ENCODE measurements around the gene ITGA7. TPM values are rescaled to one million over a fixed set of nuclear protein-coding genes. Genes with fewer than 3 reads are reported as not detected.

Gene ITGA7
- polyA plus RNA-seq, 1 of the 3 experiments (the other 2 are of a cell fraction) = 19.7 TPM

DNA sequence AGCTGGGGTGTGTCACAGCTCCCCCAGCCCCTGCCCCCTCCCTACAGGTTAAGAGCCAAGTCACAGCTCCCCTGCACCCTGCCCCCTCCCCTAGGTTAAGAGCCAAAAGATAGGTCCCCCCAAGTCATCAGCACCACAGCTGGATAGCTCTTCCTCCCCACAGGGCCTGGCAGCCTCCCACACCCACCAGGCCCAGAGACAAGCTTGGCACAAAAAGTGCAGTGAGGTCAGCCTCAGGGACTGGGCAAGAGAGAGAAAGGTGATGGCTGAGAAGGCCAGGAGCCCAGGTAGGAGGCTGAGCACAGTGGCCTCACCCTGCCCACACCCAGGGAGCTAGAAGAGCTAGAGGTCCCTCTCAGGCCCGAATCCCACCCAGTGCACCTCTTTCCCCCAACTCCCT lies 8.7 kb downstream of the ITGA7 start:
- H3K79me2 ChIP-seq (ENCODE audit: insufficient read depth) = no peaks in the 10 kb centered on the region
- no peaks in the 10 kb centered on the region for H3K9me3 ChIP-seq
- H3K9ac ChIP-seq = no peak overlapping the region
- 20% methylated on average over 1 of the region's 1 CpG for whole genome bisulfite sequencing (ENCODE audit: low lambda C conversion rate)
- H3F3A ChIP-seq (replicated peaks; ENCODE audit: insufficient read depth) = no peaks in the 10 kb centered on the region
- H3K4me1 ChIP-seq (ENCODE audit: control insufficient read depth in 1 of 2, insufficient read depth in 2 of 2, low read depth in 1 of 2, low read length in 1 of 2) = peaks cover 0 to 3% of the 10 kb centered on the region in 2 experiments; a peak in 1 of 4 replicates
- POLR2A ChIA-PET = no interaction called here
- no peaks in the 10 kb centered on the region for H3K9me2 ChIP-seq
- H3K4me3 ChIP-seq (ENCODE audit: low read depth in 2 of 2, low read length in 1 of 2) = no peak overlapping the region
- H4K20me1 ChIP-seq (ENCODE audit: insufficient read depth) = no peaks in the 10 kb centered on the region
- TF ChIP-seq GATA2 (CRISPR knock-in tag; IDR thresholded peaks at IDR 0.05) = no peak
- TF ChIP-seq, protein P1, sequence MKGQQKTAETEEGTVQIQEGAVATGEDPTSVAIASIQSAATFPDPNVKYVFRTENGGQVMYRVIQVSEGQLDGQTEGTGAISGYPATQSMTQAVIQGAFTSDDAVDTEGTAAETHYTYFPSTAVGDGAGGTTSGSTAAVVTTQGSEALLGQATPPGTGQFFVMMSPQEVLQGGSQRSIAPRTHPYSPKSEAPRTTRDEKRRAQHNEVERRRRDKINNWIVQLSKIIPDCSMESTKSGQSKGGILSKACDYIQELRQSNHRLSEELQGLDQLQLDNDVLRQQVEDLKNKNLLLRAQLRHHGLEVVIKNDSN (IDR thresholded peaks at IDR 0.05; ENCODE audit: borderline replicate concordance, low read depth) = no peak
- TF ChIP-seq, protein P2, sequence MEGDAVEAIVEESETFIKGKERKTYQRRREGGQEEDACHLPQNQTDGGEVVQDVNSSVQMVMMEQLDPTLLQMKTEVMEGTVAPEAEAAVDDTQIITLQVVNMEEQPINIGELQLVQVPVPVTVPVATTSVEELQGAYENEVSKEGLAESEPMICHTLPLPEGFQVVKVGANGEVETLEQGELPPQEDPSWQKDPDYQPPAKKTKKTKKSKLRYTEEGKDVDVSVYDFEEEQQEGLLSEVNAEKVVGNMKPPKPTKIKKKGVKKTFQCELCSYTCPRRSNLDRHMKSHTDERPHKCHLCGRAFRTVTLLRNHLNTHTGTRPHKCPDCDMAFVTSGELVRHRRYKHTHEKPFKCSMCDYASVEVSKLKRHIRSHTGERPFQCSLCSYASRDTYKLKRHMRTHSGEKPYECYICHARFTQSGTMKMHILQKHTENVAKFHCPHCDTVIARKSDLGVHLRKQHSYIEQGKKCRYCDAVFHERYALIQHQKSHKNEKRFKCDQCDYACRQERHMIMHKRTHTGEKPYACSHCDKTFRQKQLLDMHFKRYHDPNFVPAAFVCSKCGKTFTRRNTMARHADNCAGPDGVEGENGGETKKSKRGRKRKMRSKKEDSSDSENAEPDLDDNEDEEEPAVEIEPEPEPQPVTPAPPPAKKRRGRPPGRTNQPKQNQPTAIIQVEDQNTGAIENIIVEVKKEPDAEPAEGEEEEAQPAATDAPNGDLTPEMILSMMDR (IDR thresholded peaks at IDR 0.05) = no peak
- no peak for TF ChIP-seq RXRA (IDR thresholded peaks at IDR 0.05; ENCODE audit: borderline replicate concordance, low read depth)
- no peak for TF ChIP-seq EZH2phosphoT487 (IDR thresholded peaks at IDR 0.05; ENCODE audit: borderline replicate concordance, low read depth)
- TF ChIP-seq FOXJ3 (CRISPR knock-in tag; IDR thresholded peaks at IDR 0.05) = no peak
- no peak for TF ChIP-seq RAD21 (IDR thresholded peaks at IDR 0.05; ENCODE audit: low read length)
- TF ChIP-seq GABPA (IDR thresholded peaks at IDR 0.05; ENCODE audit: low read depth) = no peak
- DNase-seq = no peak
- H2AFZ ChIP-seq (ENCODE audit: low read depth) = no peak overlapping the region
- no peak overlapping the region for H3K27ac ChIP-seq (ENCODE audit: low read depth in 2 of 2, low read length in 1 of 2)
- no peaks in the 10 kb centered on the region for H3K36me3 ChIP-seq (replicated peaks in 1 of 2; ENCODE audit: control insufficient read depth in 1 of 2, insufficient read depth in 2 of 2, low read length in 1 of 2)
- no peaks in the 10 kb centered on the region for H3K27me3 ChIP-seq (ENCODE audit: insufficient read depth)
- H3K4me2 ChIP-seq = no peak overlapping the region
- CTCF ChIA-PET = interaction anchor here (1.2 to 2.0 kb wide), 2 partner anchors 10 to 52 kb away, joined by 3 to 5 read pairs; no protein-coding TSS in a partner anchor

DNA sequence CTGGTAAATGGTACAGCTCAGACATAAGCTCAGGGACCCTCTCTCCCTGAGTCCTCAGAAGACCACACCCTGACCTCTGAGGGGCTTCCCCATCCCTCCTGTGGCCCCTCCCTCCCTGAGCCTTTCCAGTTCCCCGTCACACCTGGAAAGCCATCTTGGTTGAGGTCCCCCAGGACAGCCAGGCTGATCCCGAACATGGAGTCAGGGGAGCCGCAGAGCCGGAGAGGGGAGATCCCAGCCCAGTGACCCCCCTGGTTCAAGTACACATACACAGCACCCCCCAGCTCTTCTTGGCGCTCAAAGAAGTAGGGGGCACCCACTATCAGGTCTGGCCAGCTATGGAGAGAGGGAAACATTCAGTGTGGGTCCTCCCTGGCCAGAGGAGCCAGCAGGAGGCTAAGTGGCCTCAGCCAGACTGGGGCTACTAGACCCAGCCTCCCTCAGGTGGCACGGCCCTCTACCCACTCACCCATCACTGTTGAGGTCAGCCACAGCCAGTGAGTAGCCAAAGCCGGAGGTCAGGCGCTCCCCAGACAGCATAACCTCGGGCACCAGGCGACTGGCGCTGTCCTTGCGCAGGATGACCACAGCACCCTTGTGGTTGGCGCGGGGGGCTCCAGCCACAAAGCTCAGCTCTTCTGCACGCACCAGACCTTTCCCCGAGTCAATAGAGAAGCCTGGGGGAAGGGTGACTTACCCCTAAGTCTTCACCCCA lies 9.3 kb downstream of the ITGA7 start:
- no peak for DNase-seq
- H3K4me3 ChIP-seq (ENCODE audit: low read depth in 2 of 2, low read length in 1 of 2) = no peak overlapping the region
- ChIA-PET CTCF (interaction anchor here (2.0 kb wide), 1 partner anchor 10 kb away, joined by 5 read pairs; no protein-coding TSS in a partner anchor), POLR2A (no interaction called here)
- peaks cover 0 to 3% of the 10 kb centered on the region in 2 experiments; a peak in 1 of 4 replicates for H3K4me1 ChIP-seq (ENCODE audit: control insufficient read depth in 1 of 2, insufficient read depth in 2 of 2, low read depth in 1 of 2, low read length in 1 of 2)
- no peak overlapping the region for H3K9ac ChIP-seq
- H3K27me3 ChIP-seq (ENCODE audit: insufficient read depth) = no peaks in the 10 kb centered on the region
- no peak overlapping the region for H3K4me2 ChIP-seq
- no peaks in the 10 kb centered on the region for H3K9me3 ChIP-seq
- no peaks in the 10 kb centered on the region for H3F3A ChIP-seq (replicated peaks; ENCODE audit: insufficient read depth)
- no peaks in the 10 kb centered on the region for H3K36me3 ChIP-seq (replicated peaks in 1 of 2; ENCODE audit: control insufficient read depth in 1 of 2, insufficient read depth in 2 of 2, low read length in 1 of 2)
- 49% methylated on average over 4 of the region's 16 CpGs for WGBS (ENCODE audit: low lambda C conversion rate)
- no peak overlapping the region for H3K27ac ChIP-seq (ENCODE audit: low read depth in 2 of 2, low read length in 1 of 2)
- no peak overlapping the region for H2AFZ ChIP-seq (ENCODE audit: low read depth)
- H4K20me1 ChIP-seq (ENCODE audit: insufficient read depth) = no peaks in the 10 kb centered on the region
- no peaks in the 10 kb centered on the region for H3K9me2 ChIP-seq
- no peaks in the 10 kb centered on the region for H3K79me2 ChIP-seq (ENCODE audit: insufficient read depth)
- no peak for TF ChIP-seq GABPA (IDR thresholded peaks at IDR 0.05; ENCODE audit: low read depth)
- TF ChIP-seq, protein P1 (IDR thresholded peaks at IDR 0.05; ENCODE audit: borderline replicate concordance, low read depth) = no peak
- TF ChIP-seq CHD2 (IDR thresholded peaks at IDR 0.05; ENCODE audit: low read length, partially characterized antibody) = no peak
- no peak for TF ChIP-seq MXI1 (IDR thresholded peaks at IDR 0.05; ENCODE audit: low read depth, low read length)
- TF ChIP-seq RAD21 (IDR thresholded peaks at IDR 0.05; ENCODE audit: low read length) = no peak
- TF ChIP-seq RFX5 (IDR thresholded peaks at IDR 0.05; ENCODE audit: low read length) = no peak
- TF ChIP-seq JUND (IDR thresholded peaks at IDR 0.05) = no peak
- no peak for TF ChIP-seq GATA2 (CRISPR knock-in tag; IDR thresholded peaks at IDR 0.05)
- TF ChIP-seq FOXJ3 (CRISPR knock-in tag; IDR thresholded peaks at IDR 0.05) = no peak
- no peak for TF ChIP-seq NFIC (IDR thresholded peaks at IDR 0.05; ENCODE audit: borderline replicate concordance)
- TF ChIP-seq, protein P2 (IDR thresholded peaks at IDR 0.05) = no peak
- no peak for TF ChIP-seq ELF1 (IDR thresholded peaks at IDR 0.05)
- no peak for TF ChIP-seq FOXM1 (IDR thresholded peaks at IDR 0.05; ENCODE audit: low read depth)
- TF ChIP-seq, protein P3, sequence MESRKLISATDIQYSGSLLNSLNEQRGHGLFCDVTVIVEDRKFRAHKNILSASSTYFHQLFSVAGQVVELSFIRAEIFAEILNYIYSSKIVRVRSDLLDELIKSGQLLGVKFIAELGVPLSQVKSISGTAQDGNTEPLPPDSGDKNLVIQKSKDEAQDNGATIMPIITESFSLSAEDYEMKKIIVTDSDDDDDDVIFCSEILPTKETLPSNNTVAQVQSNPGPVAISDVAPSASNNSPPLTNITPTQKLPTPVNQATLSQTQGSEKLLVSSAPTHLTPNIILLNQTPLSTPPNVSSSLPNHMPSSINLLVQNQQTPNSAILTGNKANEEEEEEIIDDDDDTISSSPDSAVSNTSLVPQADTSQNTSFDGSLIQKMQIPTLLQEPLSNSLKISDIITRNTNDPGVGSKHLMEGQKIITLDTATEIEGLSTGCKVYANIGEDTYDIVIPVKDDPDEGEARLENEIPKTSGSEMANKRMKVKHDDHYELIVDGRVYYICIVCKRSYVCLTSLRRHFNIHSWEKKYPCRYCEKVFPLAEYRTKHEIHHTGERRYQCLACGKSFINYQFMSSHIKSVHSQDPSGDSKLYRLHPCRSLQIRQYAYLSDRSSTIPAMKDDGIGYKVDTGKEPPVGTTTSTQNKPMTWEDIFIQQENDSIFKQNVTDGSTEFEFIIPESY (IDR thresholded peaks at IDR 0.05; ENCODE audit: borderline replicate concordance, low read depth) = no peak
- TF ChIP-seq SMC3 (IDR thresholded peaks at IDR 0.05; ENCODE audit: low read depth, low read length) = no peak

Measured in SK-N-SH (cell line).